22Rv1 (cell line): ENCODE measurements around the gene KCNH4.

ENCODE experiments used
- CTCF ChIP-seq: fragments of 450-650 bp; IDR thresholded peaks from 2 replicates; pipeline ENCODE4 v1.5.1; 2017; ENCODE audit warnings: mild to moderate bottlenecking
- ZFX ChIP-seq: fragments of 450-650 bp; IDR thresholded peaks from 2 replicates; pipeline ENCODE4 v1.6.1; 2017; ENCODE audit warnings: antibody characterized with exemption, borderline replicate concordance

GRCh38 chr17:42132941-42133340 lies 48.0 kb downstream of the KCNH4 start:
- TF ChIP-seq CTCF (no peak), ZFX (no peak)
